HL-60 (cell line): ENCODE measurements around the gene RANBP3L.

Source experiments
- DNase-seq, 2 experiments: peaks; one replicate each; pipeline ENCODE4 v3.0.0-alpha.2; 2010 to 2020; ENCODE audit warnings: low read depth in 1 of 2, low spot score in 1 of 2
- H3K27ac ChIP-seq: fragments of 250-450 bp; sonication (Bioruptor Pico); replicated peaks from 2 replicates; pipeline ENCODE4 v1.5.1; 2020; ENCODE audit warnings: mild to moderate bottlenecking, moderate library complexity
- H3K27me3 ChIP-seq: fragments of 250-450 bp; sonication (Bioruptor Pico); 2 replicates; pipeline ENCODE4 v1.5.1; 2021; ENCODE audit warnings: mild to moderate bottlenecking, moderate library complexity; ENCODE audit not compliant: insufficient read depth, poor library complexity, severe bottlenecking
- H3K4me3 ChIP-seq: replicated peaks from 2 replicates; pipeline ENCODE4 v1.5.1; 2011; ENCODE audit warnings: mild to moderate bottlenecking, control low read depth, low read length; ENCODE audit not compliant: insufficient read depth
- CTCF ChIP-seq: IDR thresholded peaks from one replicate; pipeline ENCODE4 v1.5.1; 2011; ENCODE audit warnings: low read length, control low read depth, inconsistent platforms; ENCODE audit not compliant: insufficient read depth
- GABPA ChIP-seq: IDR thresholded peaks from 2 replicates; pipeline ENCODE4 v1.6.1; 2012; ENCODE audit warnings: low read depth
- POLR2AphosphoS5 ChIP-seq: IDR thresholded peaks from 2 replicates; pipeline ENCODE4 v1.6.1; 2012; ENCODE audit warnings: low read depth
- REST ChIP-seq: IDR thresholded peaks from 2 replicates; pipeline ENCODE4 v1.6.1; 2012; ENCODE audit warnings: low read depth; ENCODE audit not compliant: insufficient replicate concordance
- SPI1 ChIP-seq: IDR thresholded peaks from 2 replicates; pipeline ENCODE4 v1.6.1; 2012; ENCODE audit warnings: low read depth, mild to moderate bottlenecking, borderline replicate concordance

Gene RANBP3L

DNA sequence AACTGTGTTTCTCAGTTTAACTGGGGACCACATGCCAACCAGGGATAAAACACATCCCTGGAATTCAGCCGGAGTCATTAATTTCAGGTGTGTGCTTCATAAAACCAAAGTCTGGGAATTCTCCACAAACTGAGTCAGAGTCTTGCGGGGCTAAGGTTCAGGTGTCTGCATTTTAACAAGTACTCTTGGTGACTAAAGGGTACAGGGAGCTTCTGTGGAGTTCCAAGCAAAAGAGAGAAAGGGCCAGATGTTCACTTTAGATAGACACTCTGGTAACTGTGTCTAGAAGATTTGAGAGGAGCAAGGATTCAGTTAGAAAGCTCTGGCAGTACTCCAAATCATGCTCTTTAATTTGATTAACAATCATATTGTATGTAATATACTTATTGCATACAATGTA is 64.0 kb downstream of the RANBP3L start:
- DNase-seq = no peak
- Histone ChIP-seq H3K27me3 (no peaks in the 10 kb centered on the region), H3K27ac (no peak overlapping the region), H3K4me3 (no peak overlapping the region)
- TF ChIP-seq REST = no peak
- no peak for TF ChIP-seq POLR2AphosphoS5
- TF ChIP-seq CTCF = no peak
- no peak for TF ChIP-seq SPI1
- no peak for TF ChIP-seq GABPA

- no peak overlapping the region for H3K4me3 ChIP-seq
- TF ChIP-seq SPI1 (peak; percentile 45; the same call in 1 of the 2 replicates), CTCF (no peak), POLR2AphosphoS5 (no peak)
- no peak overlapping the region for H3K27ac ChIP-seq
- DNase-seq = no peak
- H3K27me3 ChIP-seq = no peaks in the 10 kb centered on the region
These were observed 64.9 kb downstream of the RANBP3L start for GRCh38 chr5:36236801-36237200.

- no peaks in the 10 kb centered on the region for H3K27me3 ChIP-seq
- DNase-seq = no peak
- no peak overlapping the region for H3K27ac ChIP-seq
- no peak for TF ChIP-seq SPI1
- TF ChIP-seq GABPA = no peak
- no peak for TF ChIP-seq POLR2AphosphoS5
- no peak for TF ChIP-seq REST
- no peak for TF ChIP-seq CTCF
- no peak overlapping the region for H3K4me3 ChIP-seq
These were observed 69.2 kb downstream of the RANBP3L start for GRCh38 chr5:36232533-36232932.

GRCh38 chr5:36230151-36230790 is 71.4 kb downstream of the RANBP3L start:
- TF ChIP-seq POLR2AphosphoS5 (no peak), SPI1 (no peak), GABPA (no peak)
- H3K4me3 ChIP-seq = no peak overlapping the region
- no peak overlapping the region for H3K27ac ChIP-seq
- no peak for DNase-seq
- H3K27me3 ChIP-seq = no peaks in the 10 kb centered on the region
